NT2/D1 (cell line): ENCODE results near the gene PHF24.

ENCODE experiments used
- DNase-seq: peaks from one replicate; pipeline ENCODE4 v3.0.0-alpha.2; 2011; ENCODE audit warnings: low read depth, low spot score
- H3K27me3 ChIP-seq: 2 replicates; pipeline ENCODE4 v1.6.0; 2011; ENCODE audit warnings: mild to moderate bottlenecking; ENCODE audit not compliant: insufficient read length, insufficient read depth
- H3K36me3 ChIP-seq: 2 replicates; pipeline ENCODE4 v1.6.1; 2011; ENCODE audit warnings: mild to moderate bottlenecking, low read length, mixed read lengths; ENCODE audit not compliant: insufficient read depth, insufficient read length
- H3K4me1 ChIP-seq: 2 replicates; pipeline ENCODE4 v1.5.1; 2011; ENCODE audit not compliant: insufficient read depth, insufficient read length
- H3K4me3 ChIP-seq: 2 replicates; pipeline ENCODE4 v1.5.1; 2011; ENCODE audit warnings: low read depth; ENCODE audit not compliant: insufficient read length
- H3K9ac ChIP-seq: 2 replicates; pipeline ENCODE4 v1.6.0; 2011; ENCODE audit warnings: low read depth; ENCODE audit not compliant: insufficient read length
- H3K9me3 ChIP-seq: 2 replicates; pipeline ENCODE4 v1.5.1; 2011; ENCODE audit warnings: mild to moderate bottlenecking, low read length; ENCODE audit not compliant: insufficient read depth
- SUZ12 ChIP-seq: IDR thresholded peaks from 2 replicates; pipeline ENCODE4 v1.6.1; 2011; ENCODE audit not compliant: insufficient read length, insufficient read depth; ENCODE audit errors: extremely low read depth
- YY1 ChIP-seq: IDR thresholded peaks from 2 replicates; pipeline ENCODE4 v1.6.1; 2011; ENCODE audit not compliant: insufficient read length, insufficient read depth
- ZNF274 ChIP-seq: IDR thresholded peaks from 2 replicates; pipeline ENCODE4 v1.6.1; 2011; ENCODE audit warnings: mild to moderate bottlenecking, low read depth, low read length

The PHF24 gene

GRCh38 chr9:34971146-34971811, 13.2 kb downstream of the PHF24 start:
- Histone ChIP-seq H3K27me3 (no peaks in the 10 kb centered on the region), H3K4me3 (no peak overlapping the region), H3K4me1 (no peaks in the 10 kb centered on the region), H3K9me3 (no peaks in the 10 kb centered on the region), H3K36me3 (no peaks in the 10 kb centered on the region), H3K9ac (no peak overlapping the region)
- no peak for DNase-seq
- no peak for TF ChIP-seq YY1
- TF ChIP-seq ZNF274: no peak
- no peak for TF ChIP-seq SUZ12

GRCh38 chr9:34974664-34975063, 16.6 kb downstream of the PHF24 start:
- no peak overlapping the region for H3K9ac ChIP-seq
- TF ChIP-seq ZNF274 (no peak), YY1 (no peak), SUZ12 (no peak)
- H3K36me3 ChIP-seq: no peaks in the 10 kb centered on the region
- no peak overlapping the region for H3K4me3 ChIP-seq
- H3K9me3 ChIP-seq: no peaks in the 10 kb centered on the region
- no peak for DNase-seq
- no peaks in the 10 kb centered on the region for H3K4me1 ChIP-seq
- H3K27me3 ChIP-seq: no peaks in the 10 kb centered on the region

GRCh38 chr9:34976441-34976840, 18.4 kb downstream of the PHF24 start:
- no peak overlapping the region for H3K9ac ChIP-seq
- H3K9me3 ChIP-seq: no peaks in the 10 kb centered on the region
- no peaks in the 10 kb centered on the region for H3K4me1 ChIP-seq
- no peak overlapping the region for H3K4me3 ChIP-seq
- H3K36me3 ChIP-seq: no peaks in the 10 kb centered on the region
- TF ChIP-seq YY1: no peak
- TF ChIP-seq ZNF274: no peak
- no peak for TF ChIP-seq SUZ12
- no peaks in the 10 kb centered on the region for H3K27me3 ChIP-seq
- no peak for DNase-seq

- Histone ChIP-seq H3K36me3 (no peaks in the 10 kb centered on the region), H3K9ac (no peak overlapping the region), H3K9me3 (no peaks in the 10 kb centered on the region), H3K4me1 (no peaks in the 10 kb centered on the region), H3K27me3 (no peaks in the 10 kb centered on the region), H3K4me3 (no peak overlapping the region)
- no peak for TF ChIP-seq SUZ12
- TF ChIP-seq ZNF274: no peak
- no peak for TF ChIP-seq YY1
- no peak for DNase-seq
Observed at GRCh38 chr9:34976992-34977391, 18.9 kb downstream of the PHF24 start.

- Histone ChIP-seq H3K36me3 (no peaks in the 10 kb centered on the region), H3K4me3 (no peak overlapping the region), H3K9me3 (no peaks in the 10 kb centered on the region), H3K4me1 (no peaks in the 10 kb centered on the region), H3K27me3 (no peaks in the 10 kb centered on the region), H3K9ac (no peak overlapping the region)
- no peak for DNase-seq
- TF ChIP-seq ZNF274 (no peak), SUZ12 (no peak), YY1 (no peak)
Observed at GRCh38 chr9:34980181-34980761, 22.2 kb downstream of the PHF24 start.

GRCh38 chr9:34982361-34982760, 24.3 kb downstream of the PHF24 start:
- H3K27me3 ChIP-seq: no peaks in the 10 kb centered on the region
- TF ChIP-seq SUZ12 (no peak), ZNF274 (no peak), YY1 (no peak)
- no peaks in the 10 kb centered on the region for H3K9me3 ChIP-seq
- no peaks in the 10 kb centered on the region for H3K36me3 ChIP-seq
- H3K4me1 ChIP-seq: no peaks in the 10 kb centered on the region
- no peak overlapping the region for H3K9ac ChIP-seq
- no peak overlapping the region for H3K4me3 ChIP-seq
- DNase-seq: no peak

- H3K36me3 ChIP-seq: no peaks in the 10 kb centered on the region
- H3K4me1 ChIP-seq: peaks cover 2% of the 10 kb centered on the region
- H3K9me3 ChIP-seq: no peaks in the 10 kb centered on the region
- no peaks in the 10 kb centered on the region for H3K27me3 ChIP-seq
- H3K9ac ChIP-seq: no peak overlapping the region
- H3K4me3 ChIP-seq: no peak overlapping the region
- TF ChIP-seq SUZ12: no peak
- TF ChIP-seq YY1: no peak
- TF ChIP-seq ZNF274: no peak
- DNase-seq: no peak
Observed at GRCh38 chr9:34983209-34983608, 25.1 kb downstream of the PHF24 start.

GRCh38 chr9:34984049-34984448, 26.0 kb downstream of the PHF24 start:
- Histone ChIP-seq H3K36me3 (no peaks in the 10 kb centered on the region), H3K4me3 (no peak overlapping the region), H3K27me3 (no peaks in the 10 kb centered on the region), H3K9me3 (no peaks in the 10 kb centered on the region), H3K9ac (no peak overlapping the region), H3K4me1 (peaks cover 2% of the 10 kb centered on the region)
- no peak for DNase-seq
- TF ChIP-seq SUZ12 (no peak), YY1 (no peak), ZNF274 (no peak)
